ENCODE data around the gene DCDC2C. TPM values are rescaled to one million over a fixed set of nuclear protein-coding genes. Genes with fewer than 3 reads are reported as not detected.
A peak's percentile ranks its signal among the peaks of the same experiment; 100 is the strongest.

Gene DCDC2C
- total RNA-seq, 1 experiment from 2014 or later, result not detected

DNA sequence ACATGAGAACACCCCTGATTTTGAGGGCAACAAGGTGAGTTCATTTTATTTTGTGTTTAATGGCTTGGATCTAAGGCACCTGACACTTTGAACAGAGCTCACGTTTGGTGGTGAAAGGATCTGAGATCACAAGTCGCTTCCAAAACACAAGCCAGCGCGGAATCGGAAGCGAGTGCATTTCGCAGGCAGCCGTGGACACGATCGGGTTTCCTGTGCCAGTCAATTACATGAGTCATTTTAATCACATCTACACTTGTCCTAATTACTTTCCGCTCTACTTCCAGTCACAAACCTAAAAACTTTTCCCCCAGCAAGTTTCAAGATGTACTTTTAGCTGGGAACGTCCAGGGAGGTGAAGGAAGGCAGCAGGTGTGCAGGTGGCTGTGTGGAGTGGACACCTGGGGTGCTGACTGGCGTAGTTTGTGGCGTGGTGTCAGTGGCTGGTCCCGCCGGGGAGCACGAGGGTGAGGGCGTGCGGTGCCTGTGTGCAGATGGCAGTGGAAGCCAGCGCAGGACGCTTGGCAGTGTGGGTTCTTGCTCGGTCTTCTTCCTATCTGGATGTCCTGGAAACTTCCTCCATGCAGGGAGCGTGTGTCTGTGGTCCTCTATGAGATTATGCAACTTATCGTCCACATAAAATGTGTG lies 75.6 kb downstream of the DCDC2C start:
- H3K27ac Mint-ChIP-seq (ENCODE audit: unreplicated experiment), result no peak overlapping the region
- Histone ChIP-seq H3K27me3 (replicated peaks; ENCODE audit: control insufficient read depth, insufficient read depth, low read length) (no peaks in the 10 kb centered on the region), H3K36me3 (ENCODE audit: control insufficient read depth, insufficient read depth, low read length) (no peaks in the 10 kb centered on the region), H3K9me3 (no peaks in the 10 kb centered on the region), H3K4me1 (no peaks in the 10 kb centered on the region), H3K4me3 (ENCODE audit: low read depth, low read length) (no peak overlapping the region)
- intact Hi-C loops (cut with micrococcal nuclease; ENCODE audit: unreplicated experiment), result no loop called here
- ChIA-PET POLR2A (no interaction called here), CTCF (interaction anchor here (1.0 kb wide), 1 partner anchor 51 kb away, joined by 4 read pairs; no protein-coding TSS in a partner anchor)
- TF ChIP-seq, protein P1, sequence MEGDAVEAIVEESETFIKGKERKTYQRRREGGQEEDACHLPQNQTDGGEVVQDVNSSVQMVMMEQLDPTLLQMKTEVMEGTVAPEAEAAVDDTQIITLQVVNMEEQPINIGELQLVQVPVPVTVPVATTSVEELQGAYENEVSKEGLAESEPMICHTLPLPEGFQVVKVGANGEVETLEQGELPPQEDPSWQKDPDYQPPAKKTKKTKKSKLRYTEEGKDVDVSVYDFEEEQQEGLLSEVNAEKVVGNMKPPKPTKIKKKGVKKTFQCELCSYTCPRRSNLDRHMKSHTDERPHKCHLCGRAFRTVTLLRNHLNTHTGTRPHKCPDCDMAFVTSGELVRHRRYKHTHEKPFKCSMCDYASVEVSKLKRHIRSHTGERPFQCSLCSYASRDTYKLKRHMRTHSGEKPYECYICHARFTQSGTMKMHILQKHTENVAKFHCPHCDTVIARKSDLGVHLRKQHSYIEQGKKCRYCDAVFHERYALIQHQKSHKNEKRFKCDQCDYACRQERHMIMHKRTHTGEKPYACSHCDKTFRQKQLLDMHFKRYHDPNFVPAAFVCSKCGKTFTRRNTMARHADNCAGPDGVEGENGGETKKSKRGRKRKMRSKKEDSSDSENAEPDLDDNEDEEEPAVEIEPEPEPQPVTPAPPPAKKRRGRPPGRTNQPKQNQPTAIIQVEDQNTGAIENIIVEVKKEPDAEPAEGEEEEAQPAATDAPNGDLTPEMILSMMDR (IDR thresholded peaks at IDR 0.05; ENCODE audit: insufficient read depth in 1 of 2, low read depth in 1 of 2, low read length in 1 of 2, severe bottlenecking in 1 of 2, unreplicated experiment in 1 of 2), result no peak
- H3K36me3 Mint-ChIP-seq (ENCODE audit: insufficient read depth, unreplicated experiment), result no peaks in the 10 kb centered on the region
- H3K27me3 Mint-ChIP-seq (ENCODE audit: insufficient read depth, unreplicated experiment), result peaks cover 26% of the 10 kb centered on the region
- H3K4me3 Mint-ChIP-seq (ENCODE audit: unreplicated experiment), result no peak overlapping the region
- DNase-seq, result no peak
- no peaks in the 10 kb centered on the region for H3K4me1 Mint-ChIP-seq (ENCODE audit: low read depth, unreplicated experiment)
- no peaks in the 10 kb centered on the region for H3K9me3 Mint-ChIP-seq (ENCODE audit: unreplicated experiment)
- no TSS peak for BruUV-seq (replicated peaks)

DNA sequence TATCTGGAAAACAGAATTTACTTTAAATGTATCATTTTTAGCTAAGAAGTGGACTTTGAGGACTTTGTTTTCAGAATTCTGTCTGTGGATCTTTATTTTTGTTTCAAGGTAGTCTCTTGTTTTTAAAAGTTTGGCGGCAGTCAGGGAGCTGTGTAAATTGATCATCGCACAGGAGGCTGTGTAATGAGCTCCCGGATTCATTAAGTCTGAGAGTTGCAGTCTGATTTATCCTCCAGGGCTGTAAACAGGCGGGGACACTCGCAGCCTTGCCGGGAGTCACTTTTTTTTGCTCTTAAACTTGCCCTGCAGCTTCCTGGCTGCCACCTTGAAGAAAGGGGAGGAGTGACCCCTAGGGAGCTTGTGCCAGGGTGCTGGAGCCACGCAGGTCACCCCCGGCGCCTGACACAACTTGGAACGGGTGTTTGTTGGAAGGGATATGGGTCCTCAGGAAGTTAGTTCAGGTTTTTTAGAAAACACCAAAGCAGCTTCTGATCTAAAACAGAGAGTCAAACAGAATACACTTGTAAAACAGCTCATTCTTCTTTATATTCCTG lies 76.2 kb downstream of the DCDC2C start:
- no peaks in the 10 kb centered on the region for H3K4me1 ChIP-seq
- Mint-ChIP-seq H3K27ac (ENCODE audit: unreplicated experiment) (no peak overlapping the region), H3K4me3 (ENCODE audit: unreplicated experiment) (peak overlapping the region; percentile 5), H3K36me3 (ENCODE audit: insufficient read depth, unreplicated experiment) (no peaks in the 10 kb centered on the region), H3K9me3 (ENCODE audit: unreplicated experiment) (no peaks in the 10 kb centered on the region), H3K27me3 (ENCODE audit: insufficient read depth, unreplicated experiment) (peaks cover 26% of the 10 kb centered on the region), H3K4me1 (ENCODE audit: low read depth, unreplicated experiment) (no peaks in the 10 kb centered on the region)
- H3K27me3 ChIP-seq (replicated peaks; ENCODE audit: control insufficient read depth, insufficient read depth, low read length), result no peaks in the 10 kb centered on the region
- H3K9me3 ChIP-seq, result no peaks in the 10 kb centered on the region
- POLR2A ChIA-PET, result no interaction called here
- H3K4me3 ChIP-seq (ENCODE audit: low read depth, low read length), result no peak overlapping the region
- CTCF ChIA-PET, result interaction anchor here (1.0 kb wide), 1 partner anchor 51 kb away, joined by 4 read pairs; no protein-coding TSS in a partner anchor
- DNase-seq, result peak in 1 of 2 experiments; percentile 16
- TF ChIP-seq, protein P1 (IDR thresholded peaks at IDR 0.05; ENCODE audit: insufficient read depth in 1 of 2, low read depth in 1 of 2, low read length in 1 of 2, severe bottlenecking in 1 of 2, unreplicated experiment in 1 of 2), result no peak
- no peaks in the 10 kb centered on the region for H3K36me3 ChIP-seq (ENCODE audit: control insufficient read depth, insufficient read depth, low read length)
- intact Hi-C loops (cut with micrococcal nuclease; ENCODE audit: unreplicated experiment), result loop anchor here (1.0 kb wide), 2 partner anchors 41 to 87 kb away; no protein-coding TSS in a partner anchor
- BruUV-seq (replicated peaks), result no TSS peak

DNA sequence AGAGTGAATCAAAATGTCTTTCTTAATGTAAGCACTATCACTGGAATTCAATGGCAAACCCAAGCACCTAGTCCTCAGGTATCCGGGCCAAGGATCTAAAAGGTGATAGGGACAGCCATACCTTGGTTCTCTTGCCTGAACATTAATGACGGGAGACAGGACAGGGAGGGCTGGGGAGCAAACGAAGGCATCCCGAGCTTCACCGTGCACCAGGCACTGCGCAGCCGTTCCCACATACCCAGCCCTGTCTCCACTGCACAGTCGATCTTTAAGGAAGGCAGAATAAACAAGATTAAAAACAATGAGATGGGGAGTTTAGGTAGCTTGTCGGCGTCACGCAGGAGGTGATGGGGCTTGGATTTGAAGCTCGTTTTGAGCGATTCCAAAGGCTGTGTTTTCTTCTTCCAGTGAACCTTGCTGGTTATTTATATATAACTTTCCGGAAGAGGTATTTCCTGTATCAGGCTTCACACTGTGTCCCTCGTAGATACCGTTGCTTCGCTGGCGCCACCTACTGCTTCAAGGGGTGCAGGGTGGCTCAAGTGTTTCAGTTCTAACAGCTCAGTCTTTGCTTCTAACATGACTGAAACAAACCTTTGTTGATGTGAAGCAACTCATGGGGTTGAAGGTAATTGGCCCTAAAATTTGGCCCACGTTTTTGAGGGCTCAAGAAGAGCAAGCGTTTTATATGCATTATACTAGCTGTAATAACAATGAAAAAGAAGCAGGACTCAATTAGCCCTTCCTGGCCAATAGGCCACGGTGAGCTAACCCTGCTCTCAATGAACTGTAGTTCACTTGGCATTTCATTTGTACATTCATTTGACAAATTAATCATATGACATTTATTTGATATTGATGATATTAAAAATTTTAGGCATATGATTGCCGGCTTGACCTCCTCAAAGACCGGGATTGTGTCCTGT lies 77.4 kb downstream of the DCDC2C start:
- Mint-ChIP-seq H3K4me3 (ENCODE audit: unreplicated experiment) (no peak overlapping the region), H3K36me3 (ENCODE audit: insufficient read depth, unreplicated experiment) (no peaks in the 10 kb centered on the region), H3K27me3 (ENCODE audit: insufficient read depth, unreplicated experiment) (peaks cover 26% of the 10 kb centered on the region), H3K4me1 (ENCODE audit: low read depth, unreplicated experiment) (no peaks in the 10 kb centered on the region), H3K27ac (ENCODE audit: unreplicated experiment) (no peak overlapping the region), H3K9me3 (ENCODE audit: unreplicated experiment) (no peaks in the 10 kb centered on the region)
- no peak overlapping the region for H3K4me3 ChIP-seq (ENCODE audit: low read depth, low read length)
- POLR2A ChIA-PET, result no interaction called here
- CTCF ChIA-PET, result interaction anchor here (0.6 to 1.3 kb wide), 7 partner anchors 8 to 1870 kb away, joined by 4 to 27 read pairs (median 5); no protein-coding TSS in a partner anchor
- H3K36me3 ChIP-seq (ENCODE audit: control insufficient read depth, insufficient read depth, low read length), result no peaks in the 10 kb centered on the region
- no peaks in the 10 kb centered on the region for H3K9me3 ChIP-seq
- DNase-seq, result peak; percentile 54
- no TSS peak for BruUV-seq (replicated peaks)
- intact Hi-C loops (cut with micrococcal nuclease; ENCODE audit: unreplicated experiment), result loop anchor here (1.0 kb wide), 3 partner anchors 42 to 88 kb away; no protein-coding TSS in a partner anchor
- TF ChIP-seq, protein P1 (IDR thresholded peaks at IDR 0.05; ENCODE audit: insufficient read depth in 1 of 2, low read depth in 1 of 2, low read length in 1 of 2, severe bottlenecking in 1 of 2, unreplicated experiment in 1 of 2), result peak; percentile 19 to 69
- H3K4me1 ChIP-seq, result no peaks in the 10 kb centered on the region
- no peaks in the 10 kb centered on the region for H3K27me3 ChIP-seq (replicated peaks; ENCODE audit: control insufficient read depth, insufficient read depth, low read length)
